Esophagus squamous epithelium (tissue), 4 donors: ENCODE results near the gene NELFCD.

Experiments
- CTCF ChIP-seq, 6 experiments: fragments of 450-650 bp in 4 of 6; fragments of 200-600 bp in 2 of 6; sonication (generic) in 2 of 6; IDR thresholded peaks; one replicate each; pipeline ENCODE4 v1.5.1; 2016 to 2019; ENCODE audit warnings: antibody characterized with exemption in 6 of 6, mild to moderate bottlenecking in 4 of 6, moderate library complexity in 4 of 6
- POLR2A ChIP-seq, 4 donors: fragments of 450-650 bp; IDR thresholded peaks; one replicate each; pipeline ENCODE4 v1.6.1; 2017; ENCODE audit warnings: antibody characterized with exemption in 4 of 4, mild to moderate bottlenecking in 4 of 4, moderate library complexity in 3 of 4

GRCh38 chr20:58942549-58942948 is 38.5 kb upstream of the NELFCD start:
- TF ChIP-seq CTCF (IDR thresholded peaks at IDR 0.05): no peak
- no peak for TF ChIP-seq POLR2A (IDR thresholded peaks at IDR 0.05)
